ENCODE results near the gene NPR2.

- TF ChIP-seq ZC3H10 (CRISPR knock-in tag; IDR thresholded peaks at IDR 0.05): no peak
- TF ChIP-seq CSDC2 (CRISPR knock-in tag; IDR thresholded peaks at IDR 0.05): no peak
- TF ChIP-seq GLIS3 (CRISPR knock-in tag; IDR thresholded peaks at IDR 0.05): no peak
- TF ChIP-seq PATZ1 (CRISPR knock-in tag; IDR thresholded peaks at IDR 0.05; ENCODE audit: borderline replicate concordance): no peak
- TF ChIP-seq, protein P1, sequence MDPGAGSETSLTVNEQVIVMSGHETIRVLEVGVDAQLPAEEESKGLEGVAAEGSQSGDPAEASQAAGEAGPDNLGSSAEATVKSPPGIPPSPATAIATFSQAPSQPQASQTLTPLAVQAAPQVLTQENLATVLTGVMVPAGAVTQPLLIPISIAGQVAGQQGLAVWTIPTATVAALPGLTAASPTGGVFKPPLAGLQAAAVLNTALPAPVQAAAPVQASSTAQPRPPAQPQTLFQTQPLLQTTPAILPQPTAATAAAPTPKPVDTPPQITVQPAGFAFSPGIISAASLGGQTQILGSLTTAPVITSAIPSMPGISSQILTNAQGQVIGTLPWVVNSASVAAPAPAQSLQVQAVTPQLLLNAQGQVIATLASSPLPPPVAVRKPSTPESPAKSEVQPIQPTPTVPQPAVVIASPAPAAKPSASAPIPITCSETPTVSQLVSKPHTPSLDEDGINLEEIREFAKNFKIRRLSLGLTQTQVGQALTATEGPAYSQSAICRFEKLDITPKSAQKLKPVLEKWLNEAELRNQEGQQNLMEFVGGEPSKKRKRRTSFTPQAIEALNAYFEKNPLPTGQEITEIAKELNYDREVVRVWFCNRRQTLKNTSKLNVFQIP (CRISPR knock-in tag; IDR thresholded peaks at IDR 0.05; ENCODE audit: borderline replicate concordance, low read depth): no peak
- no peak for TF ChIP-seq ISL1 (CRISPR knock-in tag; IDR thresholded peaks at IDR 0.05)
- no peak for TF ChIP-seq CSRNP3 (CRISPR knock-in tag; IDR thresholded peaks at IDR 0.05)
- TF ChIP-seq ZFP30 (CRISPR knock-in tag; IDR thresholded peaks at IDR 0.05): no peak
- TF ChIP-seq, protein P2, sequence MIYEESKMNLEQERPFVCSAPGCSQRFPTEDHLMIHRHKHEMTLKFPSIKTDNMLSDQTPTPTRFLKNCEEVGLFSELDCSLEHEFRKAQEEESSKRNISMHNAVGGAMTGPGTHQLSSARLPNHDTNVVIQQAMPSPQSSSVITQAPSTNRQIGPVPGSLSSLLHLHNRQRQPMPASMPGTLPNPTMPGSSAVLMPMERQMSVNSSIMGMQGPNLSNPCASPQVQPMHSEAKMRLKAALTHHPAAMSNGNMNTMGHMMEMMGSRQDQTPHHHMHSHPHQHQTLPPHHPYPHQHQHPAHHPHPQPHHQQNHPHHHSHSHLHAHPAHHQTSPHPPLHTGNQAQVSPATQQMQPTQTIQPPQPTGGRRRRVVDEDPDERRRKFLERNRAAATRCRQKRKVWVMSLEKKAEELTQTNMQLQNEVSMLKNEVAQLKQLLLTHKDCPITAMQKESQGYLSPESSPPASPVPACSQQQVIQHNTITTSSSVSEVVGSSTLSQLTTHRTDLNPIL (CRISPR knock-in tag; IDR thresholded peaks at IDR 0.05; ENCODE audit: low read depth): no peak
- no peak for TF ChIP-seq ZNF565 (CRISPR knock-in tag; conservative IDR thresholded peaks at IDR 0.05; ENCODE audit: low read depth)
- no peak for TF ChIP-seq SNAI2 (CRISPR knock-in tag; IDR thresholded peaks at IDR 0.05)
- TF ChIP-seq BACH2 (CRISPR knock-in tag; IDR thresholded peaks at IDR 0.05; ENCODE audit: borderline replicate concordance): no peak
- no peak for TF ChIP-seq ZFP3 (CRISPR knock-in tag; IDR thresholded peaks at IDR 0.05)
Observed at GRCh38 chr9:35827486-35827885, 36.1 kb downstream of the NPR2 start.
